ENCODE results near the gene PARD6G.

DNA sequence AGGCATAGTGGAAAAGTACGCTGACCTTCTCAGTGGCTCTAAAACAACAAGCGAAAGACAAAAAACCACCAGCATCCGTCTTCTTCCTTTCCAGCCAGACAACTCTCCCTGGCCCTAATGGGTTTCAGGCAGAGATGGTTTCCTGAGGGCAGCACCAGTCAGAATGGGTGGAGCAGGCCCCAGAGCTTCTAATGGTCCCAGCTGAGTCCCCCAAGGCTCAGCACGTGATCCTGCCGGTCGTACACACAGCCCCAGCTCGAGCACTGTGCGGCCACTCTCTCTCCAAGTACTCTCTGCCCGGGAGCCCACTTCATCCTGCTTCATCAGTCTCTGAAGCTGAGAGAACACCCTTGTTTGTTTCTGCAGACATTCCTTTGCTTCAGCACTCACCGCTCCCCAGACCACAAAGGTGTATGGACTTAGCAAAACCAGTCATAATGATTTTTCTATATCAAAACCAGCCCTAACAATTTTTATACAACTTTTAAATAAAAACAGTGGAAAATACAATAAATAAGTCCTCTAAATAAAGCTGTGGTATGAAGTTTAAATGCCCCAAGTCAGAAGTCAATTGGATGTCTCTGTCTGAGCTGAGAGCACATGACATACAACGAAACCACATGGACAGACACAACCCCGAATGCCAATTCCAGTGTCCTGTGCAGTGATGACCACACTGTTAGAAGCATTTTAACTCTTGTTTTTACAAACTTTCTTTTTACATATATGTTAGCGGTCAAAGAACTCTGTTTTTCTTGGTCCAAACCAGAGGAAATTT, 63.9 kb downstream of the PARD6G start:
- TF ChIP-seq, protein P1, sequence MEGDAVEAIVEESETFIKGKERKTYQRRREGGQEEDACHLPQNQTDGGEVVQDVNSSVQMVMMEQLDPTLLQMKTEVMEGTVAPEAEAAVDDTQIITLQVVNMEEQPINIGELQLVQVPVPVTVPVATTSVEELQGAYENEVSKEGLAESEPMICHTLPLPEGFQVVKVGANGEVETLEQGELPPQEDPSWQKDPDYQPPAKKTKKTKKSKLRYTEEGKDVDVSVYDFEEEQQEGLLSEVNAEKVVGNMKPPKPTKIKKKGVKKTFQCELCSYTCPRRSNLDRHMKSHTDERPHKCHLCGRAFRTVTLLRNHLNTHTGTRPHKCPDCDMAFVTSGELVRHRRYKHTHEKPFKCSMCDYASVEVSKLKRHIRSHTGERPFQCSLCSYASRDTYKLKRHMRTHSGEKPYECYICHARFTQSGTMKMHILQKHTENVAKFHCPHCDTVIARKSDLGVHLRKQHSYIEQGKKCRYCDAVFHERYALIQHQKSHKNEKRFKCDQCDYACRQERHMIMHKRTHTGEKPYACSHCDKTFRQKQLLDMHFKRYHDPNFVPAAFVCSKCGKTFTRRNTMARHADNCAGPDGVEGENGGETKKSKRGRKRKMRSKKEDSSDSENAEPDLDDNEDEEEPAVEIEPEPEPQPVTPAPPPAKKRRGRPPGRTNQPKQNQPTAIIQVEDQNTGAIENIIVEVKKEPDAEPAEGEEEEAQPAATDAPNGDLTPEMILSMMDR (conservative IDR thresholded peaks at IDR 0.05) = no peak
- TF ChIP-seq EZH2 (IDR thresholded peaks at IDR 0.05; ENCODE audit: low read depth) = no peak
